Amygdala (tissue), 56 donors: Measurements from ENCODE around the gene DGKB.

ENCODE experiments used
- DNase-seq, 56 donors: peaks; one replicate each; lab custom pipeline; 2025; lab: John Stamatoyannopoulos, UW

The DGKB gene

DNA sequence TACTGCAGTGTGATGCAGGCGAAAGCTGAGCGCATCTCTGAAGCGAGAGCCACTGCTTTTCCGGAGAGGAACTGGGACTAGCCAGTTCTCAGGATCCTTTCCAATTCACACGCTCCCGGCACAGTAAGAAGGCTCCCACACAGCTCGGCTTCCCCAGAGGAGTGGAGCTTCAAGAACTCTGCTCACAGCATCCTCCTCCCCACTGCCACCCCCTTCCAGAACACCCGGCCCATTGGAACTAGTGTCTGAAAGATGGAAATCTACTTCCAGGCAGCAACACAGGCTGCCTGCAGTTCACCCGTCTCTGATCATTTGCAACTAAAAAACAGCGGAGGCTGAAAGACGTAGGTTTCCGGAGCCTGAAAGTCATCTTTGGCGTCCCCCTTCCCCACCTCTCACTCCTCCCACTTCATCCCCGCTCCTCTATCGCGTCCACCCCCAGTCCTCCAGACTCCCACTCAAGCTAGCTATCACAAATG, at the start of gene DGKB:
DGKB (minus strand) TSS at position 163 of the 479 bp plus-strand sequence.
- peak in 43 of 56 donors; percentile 1 to 72 (median 33) for DNase-seq

DNA sequence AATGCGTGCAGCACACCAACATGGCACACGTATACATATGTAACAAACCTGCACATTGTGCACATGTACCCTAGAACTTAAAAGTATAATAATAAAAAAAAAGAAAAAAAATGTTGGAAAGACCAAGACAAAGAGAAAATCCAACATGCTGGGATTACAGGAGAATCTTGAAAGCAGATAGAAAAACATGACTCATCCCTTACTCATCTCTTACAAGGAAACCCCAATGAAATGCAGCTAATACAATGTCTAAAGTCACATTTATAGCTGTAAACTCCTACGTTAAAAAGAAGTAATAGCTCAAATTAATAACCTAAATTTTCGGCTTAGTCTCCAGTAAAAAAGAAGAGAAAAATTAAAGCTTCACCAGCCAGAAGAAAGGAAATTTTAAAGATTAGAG, 47.5 kb upstream of the DGKB start:
- no peak for DNase-seq

DNA sequence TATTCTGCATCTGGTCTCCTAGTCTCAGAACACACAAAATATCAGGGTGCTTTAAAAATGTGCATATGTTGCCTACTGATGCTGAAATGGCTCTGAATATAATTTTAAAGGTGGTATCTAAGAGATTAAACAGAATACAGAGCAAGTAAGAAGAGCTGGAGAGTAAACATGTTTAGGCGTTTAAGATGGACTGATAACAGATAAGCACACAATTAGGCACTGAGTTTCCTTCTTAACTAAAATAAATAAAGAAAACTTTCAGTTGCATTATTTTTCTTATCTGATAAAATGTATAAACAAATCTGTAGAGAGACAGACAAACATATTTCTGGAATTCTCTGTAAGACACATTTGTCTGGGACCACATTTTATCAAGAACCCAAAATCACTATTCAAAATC, 35.6 kb upstream of the DGKB start:
- no peak for DNase-seq

DNA sequence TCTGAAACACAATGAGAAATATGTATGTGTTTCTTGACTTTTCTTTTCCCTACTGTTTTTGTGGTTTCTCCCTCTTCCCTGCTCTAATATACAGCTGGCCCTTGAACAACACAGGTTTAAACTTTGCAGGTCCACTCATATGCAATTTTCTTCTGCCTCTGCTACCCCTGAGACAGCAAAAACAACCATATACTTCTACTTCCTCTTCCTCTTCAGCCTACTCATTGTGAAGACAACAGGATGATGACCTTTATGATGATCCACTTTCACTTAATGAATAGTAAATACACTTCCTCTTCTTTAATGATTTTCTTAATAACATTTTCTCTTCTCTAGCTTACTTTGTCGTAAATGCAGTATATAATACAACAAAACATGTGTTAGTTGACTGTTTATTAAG, 35.0 kb upstream of the DGKB start:
- DNase-seq, result no peak

DNA sequence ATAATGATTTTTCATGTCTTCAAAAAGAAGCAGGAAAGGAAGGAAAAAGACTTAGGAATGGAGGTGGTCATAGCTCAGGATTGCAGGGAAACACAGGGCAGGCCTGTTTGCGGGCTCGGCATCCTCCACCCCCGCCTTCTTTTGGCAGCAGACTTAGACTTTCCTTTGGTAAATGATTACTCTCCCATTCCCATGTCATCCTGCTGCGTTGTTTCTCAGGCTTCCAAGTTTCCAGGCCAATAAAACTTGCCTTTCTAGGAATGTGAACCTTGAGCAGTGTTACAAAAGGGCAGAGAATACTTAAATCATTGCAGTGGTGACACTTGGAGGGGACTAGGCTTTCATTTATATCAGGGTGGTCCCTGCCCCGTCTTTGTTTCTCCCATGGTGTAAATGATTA, 34.0 kb upstream of the DGKB start:
- DNase-seq, result peak in 6 of 56 donors; percentile 0 to 4 (median 2)

DNA sequence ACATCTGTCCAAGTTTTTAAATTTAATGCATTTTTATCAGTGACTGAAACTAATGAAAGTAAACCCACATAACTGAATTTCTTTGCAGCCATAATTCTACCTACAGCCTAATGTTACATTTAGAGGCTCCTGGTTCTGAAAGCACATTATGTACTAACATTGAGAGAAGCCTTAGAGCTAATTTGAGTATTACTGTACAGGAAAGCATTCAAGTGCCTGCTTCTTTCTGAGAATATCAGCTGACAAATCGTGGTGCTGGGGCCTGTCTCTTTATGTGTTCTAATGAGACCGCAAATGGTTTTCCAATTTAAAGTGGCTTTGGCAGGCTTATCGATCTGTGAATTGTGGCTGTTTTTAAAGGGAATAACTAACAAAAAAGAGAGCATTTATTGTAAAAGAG, 32.3 kb upstream of the DGKB start:
- DNase-seq, result no peak

DNA sequence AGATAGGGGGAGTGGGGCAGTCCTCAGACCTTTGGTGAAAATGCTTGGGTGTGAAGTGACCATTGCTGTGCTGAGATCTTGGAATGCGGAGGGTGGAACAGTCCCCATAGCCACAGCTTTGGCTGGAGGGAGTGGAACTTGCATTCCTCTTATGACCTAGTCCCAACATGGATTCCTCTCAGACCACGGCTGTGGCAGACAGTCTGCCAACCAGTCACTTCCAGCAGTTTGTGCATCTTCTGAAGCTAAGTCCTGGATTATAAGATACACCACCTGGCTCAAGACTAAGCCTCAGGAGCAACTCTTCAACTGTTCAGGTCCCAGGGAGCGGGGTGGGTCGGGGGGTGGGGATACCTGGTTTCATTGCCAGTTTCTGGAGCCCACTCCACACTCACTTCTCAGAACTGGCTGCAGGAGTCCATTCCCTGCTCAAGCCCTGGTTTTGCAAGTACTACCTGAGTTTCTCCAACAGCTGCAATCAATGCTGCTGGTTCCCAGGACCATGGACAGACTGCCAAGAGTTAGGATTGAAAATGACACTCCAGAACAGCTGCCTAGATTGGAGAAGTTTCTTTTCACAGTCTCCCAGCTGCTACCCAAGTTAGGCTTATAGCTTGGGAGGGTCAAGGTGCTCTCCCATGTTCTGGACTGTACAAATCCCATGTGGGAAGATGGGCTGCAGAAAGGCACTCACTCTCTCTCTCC, 29.1 kb upstream of the DGKB start:
- DNase-seq, result no peak

DNA sequence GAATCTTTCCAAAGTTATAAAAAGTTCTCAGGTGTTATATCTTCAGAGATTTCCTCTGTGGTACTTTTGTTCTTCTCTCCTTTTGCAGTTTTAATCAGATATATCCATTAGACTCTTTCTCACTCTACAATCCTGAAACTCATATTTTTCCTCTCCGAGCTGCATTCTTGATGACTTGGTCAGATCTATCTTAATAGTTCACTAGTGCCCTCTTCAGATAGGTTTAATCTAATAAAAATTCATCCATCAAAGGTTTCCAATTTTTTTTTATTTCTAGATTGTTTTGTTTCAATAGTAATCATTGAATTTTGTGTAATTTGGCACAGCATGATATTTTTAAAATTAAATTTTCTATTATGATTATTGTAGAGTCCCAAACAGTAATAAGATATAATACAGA, 21.8 kb upstream of the DGKB start:
- DNase-seq, result no peak

DNA sequence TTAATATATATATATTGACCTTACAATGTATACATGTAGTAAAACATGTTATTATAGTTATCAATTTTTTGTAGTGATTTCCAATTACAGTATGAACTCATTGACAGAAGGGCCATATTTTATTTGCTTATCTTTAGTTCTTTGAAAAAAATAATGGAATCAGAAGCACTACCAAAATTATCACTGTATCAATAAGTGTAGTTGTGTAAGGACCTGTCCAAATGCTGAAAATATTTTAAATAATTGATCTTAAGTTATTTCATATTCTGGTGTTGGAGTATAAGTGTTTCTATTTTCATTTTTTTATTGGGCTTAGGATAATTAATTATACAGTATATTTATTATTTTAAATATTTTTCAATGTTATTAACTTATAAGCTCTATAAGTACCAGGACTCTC, 8.5 kb upstream of the DGKB start:
- DNase-seq, result no peak

DNA sequence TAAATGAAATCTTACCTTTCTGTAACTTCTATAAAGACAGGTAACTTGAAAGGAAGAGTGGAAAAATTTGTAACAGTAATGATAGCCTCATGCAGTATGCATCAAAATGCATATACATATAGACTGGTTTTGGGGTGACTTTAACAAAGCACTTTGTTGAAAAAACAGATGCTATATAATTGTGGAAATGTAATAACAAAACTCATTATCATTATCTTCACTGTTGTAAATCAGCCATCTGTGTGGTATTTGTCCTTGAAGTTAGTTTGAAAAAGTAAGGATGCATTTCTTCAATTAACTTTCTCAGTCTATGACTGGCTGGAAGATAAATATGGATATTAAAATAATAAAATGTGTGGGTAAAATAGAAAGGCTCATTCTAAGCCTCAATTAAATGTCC, 6.1 kb upstream of the DGKB start:
- DNase-seq, result no peak

DNA sequence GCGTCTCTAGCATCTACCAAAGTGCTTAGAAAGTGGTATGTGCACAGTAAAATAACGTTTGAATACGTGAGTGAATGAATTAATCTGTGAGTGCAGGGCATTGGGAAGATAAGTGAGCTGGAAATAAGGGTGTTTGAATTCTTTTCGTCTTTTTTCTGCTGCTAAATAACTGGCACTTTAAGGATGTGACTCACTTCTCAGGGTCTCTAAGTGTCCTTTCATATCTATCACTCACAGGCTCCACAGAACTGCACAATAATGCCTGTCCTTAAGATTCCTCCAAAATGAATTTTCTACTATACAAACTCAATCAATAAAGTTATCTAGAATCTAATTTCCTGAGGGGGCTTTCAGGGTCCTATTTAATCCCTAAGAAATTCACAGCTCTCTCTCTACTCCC, 3.2 kb upstream of the DGKB start:
- DNase-seq, result no peak

DNA sequence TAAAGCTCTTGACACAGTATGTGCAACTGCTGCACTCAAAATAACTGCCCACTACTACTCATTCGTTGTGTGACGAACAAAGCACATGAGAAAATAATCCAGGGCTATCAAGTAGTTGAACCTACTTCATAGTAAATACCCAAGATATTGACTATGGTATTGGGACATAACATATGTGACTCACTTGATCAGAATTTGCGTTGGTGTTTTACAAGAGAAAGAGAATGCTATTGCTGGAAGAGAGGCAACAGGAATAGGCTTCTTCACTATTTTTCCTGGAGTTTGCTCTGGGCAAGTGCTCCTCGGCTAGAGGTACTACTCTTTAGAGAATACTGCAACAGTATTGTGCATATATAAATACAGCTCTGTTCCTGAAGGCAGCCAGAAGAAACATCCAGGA, 2.5 kb downstream of the DGKB start:
- DNase-seq, result no peak

DNA sequence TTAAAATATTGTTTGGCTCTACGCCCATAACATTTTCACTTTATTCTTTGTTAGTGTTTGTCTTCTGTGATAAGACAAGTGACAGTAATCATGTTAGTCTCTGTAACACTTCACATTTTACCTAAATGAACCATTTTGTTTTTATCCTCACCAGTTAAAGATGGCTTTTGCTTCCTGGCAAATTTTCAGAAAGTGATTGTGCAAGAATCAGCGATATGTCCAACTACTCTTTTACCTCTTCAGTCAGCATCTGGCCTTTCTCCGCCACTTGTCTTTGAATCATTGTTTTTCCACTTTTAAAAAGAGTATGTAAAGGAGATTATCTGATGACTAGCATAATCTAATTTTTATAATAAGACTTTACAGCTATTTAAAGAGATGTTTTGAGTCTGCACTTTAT, 3.5 kb downstream of the DGKB start:
- DNase-seq, result no peak

DNA sequence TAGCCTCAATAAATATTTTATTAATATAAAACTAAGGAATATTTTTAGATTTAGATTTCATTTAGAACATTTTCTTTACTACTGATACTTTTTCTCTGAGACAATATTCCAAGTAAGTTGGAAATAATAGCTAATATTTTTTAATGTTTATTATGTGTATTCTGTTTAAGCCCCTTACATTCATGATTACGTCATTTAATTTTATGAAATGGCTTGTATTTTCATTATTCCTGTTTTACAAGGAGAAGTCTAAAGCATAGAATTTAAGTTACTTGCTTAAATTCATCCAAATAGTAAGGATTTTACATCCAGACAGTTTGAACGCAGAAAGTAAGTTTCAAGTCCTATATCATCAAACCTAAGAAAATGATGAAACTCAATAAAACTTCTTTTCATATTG, 6.1 kb downstream of the DGKB start:
- no peak for DNase-seq

DNA sequence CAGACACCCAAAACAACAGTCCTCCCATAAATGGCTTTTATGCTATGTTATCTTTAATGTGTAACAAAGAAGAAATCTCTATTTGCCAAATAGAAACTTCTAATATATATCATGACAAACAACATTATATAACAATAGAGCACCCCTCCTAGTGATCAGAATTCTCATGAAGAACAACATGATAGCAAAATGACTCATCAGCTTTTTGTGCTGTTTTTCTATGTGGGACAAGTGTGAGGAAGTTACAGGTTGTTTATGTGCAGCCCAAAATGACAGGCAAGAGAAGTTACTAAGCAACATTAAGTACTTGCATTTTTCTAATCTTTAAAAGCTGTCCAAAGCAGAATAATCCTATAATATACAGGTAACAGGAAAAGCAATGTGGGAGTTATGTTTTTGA, 7.7 kb downstream of the DGKB start:
- DNase-seq, result no peak

DNA sequence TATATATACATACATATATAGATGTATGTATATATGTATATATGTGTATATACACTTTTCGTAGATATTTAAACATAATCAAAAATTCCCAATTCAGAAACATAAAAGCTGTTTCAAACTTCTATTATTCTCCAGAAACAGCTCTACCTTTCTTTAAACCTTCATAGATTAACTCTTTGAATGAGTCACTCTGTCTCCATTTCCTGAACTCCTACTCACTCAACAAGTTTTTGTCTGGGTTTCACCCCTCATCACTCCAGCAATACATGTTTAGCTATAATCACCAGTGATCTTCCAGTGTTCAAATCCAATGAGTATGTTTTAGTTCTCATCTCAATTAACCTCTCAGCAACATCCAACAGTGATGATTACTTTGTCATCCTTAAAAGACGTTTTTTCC, 9.6 kb downstream of the DGKB start:
- no peak for DNase-seq

DNA sequence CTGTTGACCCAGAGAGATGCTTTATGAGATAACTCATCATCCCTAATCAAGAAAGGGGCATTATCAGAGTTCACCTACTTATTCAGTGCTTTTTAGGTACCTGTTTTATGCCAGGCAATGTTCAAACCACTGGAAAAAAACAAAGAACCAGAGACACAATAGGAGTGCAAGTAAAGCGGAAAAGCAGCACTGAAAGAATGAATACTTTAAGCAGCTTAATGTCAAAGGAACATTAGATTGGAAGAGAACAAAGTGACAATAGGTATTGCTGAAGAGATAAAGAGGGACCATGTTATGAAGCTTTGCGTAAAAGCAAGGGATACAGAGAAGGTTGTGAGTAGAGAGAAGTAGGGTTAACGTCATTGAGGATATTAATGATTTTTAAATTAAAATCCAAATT, 11.3 kb downstream of the DGKB start:
- no peak for DNase-seq

DNA sequence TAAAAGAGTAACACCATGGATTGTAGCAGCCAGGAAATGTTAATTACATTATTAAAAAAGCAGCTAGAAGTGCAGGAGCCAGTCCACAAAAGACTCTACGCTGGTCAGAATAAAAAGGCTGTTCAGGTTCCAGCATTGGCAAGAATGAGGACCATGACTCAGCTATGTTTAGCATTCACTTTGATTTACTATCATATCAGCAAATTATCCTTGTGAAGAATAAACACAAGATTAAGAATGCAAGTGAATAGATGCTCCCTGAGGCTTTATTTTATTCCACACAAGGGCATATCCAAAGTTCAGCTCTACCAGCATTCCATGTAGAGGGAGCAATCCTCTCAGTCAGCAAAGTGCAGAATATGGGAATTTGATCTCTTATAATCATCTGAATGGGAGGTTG, 13.6 kb downstream of the DGKB start:
- DNase-seq, result no peak

DNA sequence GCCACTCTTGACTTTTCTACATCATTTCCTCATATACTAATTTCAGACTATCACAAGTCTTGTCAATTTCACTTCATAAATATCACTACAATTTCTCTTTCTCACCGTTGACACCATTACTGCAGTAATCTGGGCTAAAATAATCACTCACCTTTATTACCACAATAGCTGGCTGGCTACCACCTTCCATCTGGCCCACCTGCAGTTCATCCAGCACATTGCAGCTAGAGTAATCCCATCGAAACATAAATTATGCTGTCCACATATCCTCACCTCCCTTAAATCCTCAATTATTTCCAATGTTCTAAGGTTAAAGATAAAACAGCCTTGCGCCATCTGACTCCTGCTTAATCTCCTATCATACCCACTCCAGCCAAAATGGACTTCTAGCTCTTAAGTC, 16.0 kb downstream of the DGKB start:
- no peak for DNase-seq

DNA sequence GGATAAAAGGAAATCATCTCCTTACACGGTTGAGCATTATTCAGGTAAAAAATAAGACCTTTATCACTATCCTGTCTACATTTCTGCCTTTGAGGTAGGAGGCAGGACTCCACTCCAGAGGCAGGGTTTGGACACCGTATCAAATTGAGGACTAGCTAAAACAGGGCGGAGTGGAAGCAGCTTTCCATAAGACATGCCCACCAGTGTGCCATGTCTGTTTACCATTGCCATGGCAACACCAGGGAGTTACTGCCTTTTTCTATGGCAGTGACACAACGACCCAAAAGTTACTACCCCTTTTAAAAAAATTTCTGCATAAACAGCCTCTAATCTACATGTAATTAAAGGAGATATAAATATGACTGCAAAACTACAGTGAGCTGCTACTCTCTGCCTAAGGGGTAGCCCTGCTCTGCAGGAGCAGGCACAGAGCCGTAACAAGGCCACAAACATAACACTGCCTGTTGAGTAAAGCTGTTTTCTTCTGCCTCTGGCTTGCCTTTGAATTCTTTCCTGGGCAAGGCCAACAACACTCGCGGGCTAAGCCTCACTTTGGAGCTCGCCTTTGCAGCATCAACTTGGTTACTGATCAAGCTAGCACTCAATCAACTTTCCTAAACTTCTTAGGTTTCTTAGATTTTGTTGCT, 26.5 kb downstream of the DGKB start:
- no peak for DNase-seq

DNA sequence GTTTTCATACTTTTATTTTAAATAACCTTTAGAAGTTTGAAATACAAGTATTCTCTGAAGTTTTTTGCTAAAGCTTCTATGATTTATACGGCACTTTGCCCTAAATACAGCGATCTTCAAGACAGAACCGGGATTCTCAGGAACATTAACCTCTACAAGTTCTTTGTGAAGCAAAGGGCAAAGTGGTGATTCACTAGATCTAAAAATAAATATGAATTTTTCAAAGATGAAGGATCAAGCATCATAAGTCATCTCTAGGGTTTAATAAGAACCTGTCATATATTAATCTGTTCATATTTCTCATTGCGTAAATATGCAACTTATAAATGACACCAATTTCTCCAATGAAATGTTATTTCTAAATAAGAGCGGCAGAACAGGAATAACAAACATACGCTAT, 30.7 kb downstream of the DGKB start:
- DNase-seq, result no peak

DNA sequence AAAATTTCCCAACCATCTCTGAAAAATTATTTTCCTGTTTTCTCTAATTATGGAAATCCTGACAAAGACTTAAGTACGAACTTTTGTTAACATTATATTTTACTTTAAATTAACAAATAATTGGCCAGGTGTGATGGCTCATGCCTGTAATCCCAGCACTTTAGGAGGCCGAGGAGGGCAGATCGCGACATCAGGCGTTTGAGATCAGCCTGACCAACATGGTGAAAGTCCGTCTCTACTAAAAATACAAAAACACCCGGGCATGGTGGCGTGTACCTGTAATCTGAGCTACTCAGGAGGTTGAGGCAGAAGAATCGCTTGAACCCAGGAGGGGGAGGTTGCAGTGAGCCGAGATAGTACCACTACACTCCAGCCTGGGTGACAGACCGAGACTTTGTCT, 32.2 kb downstream of the DGKB start:
- DNase-seq, result no peak

DNA sequence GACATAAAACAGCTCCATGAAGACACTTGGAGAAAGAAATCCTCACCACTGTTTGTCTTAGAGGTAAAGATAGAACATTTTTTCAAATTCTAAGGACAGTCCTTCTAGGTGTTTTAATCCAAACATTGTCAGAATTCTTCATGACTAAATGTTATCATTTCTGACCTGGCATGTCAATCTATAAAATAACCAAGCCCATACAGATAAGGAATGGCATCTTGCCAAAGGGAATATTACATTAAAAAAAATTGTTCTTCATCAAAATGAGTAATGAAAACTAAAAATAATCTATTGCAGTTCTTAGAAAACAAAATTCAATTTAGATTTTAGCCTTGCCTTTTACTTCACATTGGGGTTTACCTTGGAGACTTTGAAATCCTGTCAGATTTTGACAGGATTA, 33.6 kb downstream of the DGKB start:
- no peak for DNase-seq
